Activated gamma-delta T cell (primary cell): ENCODE results near the gene EARS2.
"Not testable (repeated sequence)": the region's sequence is repeated elsewhere in the genome, so short reads cannot be mapped to it uniquely, and the experiment has no call there.

Experiments
- DNase-seq: peaks from one replicate; lab custom pipeline; 2025; lab: John Stamatoyannopoulos, UW

The EARS2 gene

DNA sequence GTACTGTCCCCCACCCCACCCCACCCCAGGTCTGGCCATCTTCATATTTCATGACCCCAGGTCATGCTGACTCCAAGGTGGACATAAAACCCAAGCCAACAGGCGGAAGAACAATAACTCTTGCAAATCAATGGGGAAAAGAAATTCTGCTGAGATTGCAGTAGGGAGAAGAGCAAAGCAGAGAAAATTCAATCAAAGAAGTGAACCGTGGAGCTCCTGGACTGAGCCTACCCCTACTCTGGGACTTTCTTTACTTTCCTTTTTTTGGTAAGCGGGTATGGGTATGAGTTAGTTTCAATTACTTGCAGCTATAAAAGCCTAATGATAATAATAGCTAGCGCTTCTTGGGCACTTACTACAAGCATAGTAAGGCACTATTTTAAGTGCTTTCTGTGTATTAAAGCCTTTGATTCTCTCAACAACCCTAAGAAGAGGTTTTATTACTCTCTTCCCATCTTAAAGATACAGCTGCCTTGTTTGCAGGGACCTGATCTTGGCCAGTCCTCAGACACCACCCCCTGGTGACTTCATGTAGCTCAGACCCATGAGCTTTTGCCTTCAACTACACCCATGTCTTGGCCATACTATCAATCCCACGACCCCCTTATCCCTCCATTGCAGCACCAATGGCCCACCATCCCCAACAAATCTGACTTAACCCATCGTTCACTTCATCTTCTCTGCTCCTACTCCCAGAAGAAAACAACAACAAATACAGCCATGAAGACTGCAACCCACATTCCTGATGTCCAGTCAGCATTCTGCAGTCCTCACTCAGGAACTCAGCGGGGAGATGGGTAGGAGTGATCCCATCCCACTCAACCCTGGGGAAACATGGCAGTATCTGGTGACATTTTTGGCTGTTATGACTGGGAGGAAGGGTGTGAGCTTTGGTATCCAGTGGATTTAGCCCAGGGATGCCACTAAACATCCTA, 51.2 kb downstream of the EARS2 start:
- DNase-seq = no peak

GRCh38 chr16:23505180-23505665, 51.9 kb downstream of the EARS2 start:
- no peak for DNase-seq

DNA sequence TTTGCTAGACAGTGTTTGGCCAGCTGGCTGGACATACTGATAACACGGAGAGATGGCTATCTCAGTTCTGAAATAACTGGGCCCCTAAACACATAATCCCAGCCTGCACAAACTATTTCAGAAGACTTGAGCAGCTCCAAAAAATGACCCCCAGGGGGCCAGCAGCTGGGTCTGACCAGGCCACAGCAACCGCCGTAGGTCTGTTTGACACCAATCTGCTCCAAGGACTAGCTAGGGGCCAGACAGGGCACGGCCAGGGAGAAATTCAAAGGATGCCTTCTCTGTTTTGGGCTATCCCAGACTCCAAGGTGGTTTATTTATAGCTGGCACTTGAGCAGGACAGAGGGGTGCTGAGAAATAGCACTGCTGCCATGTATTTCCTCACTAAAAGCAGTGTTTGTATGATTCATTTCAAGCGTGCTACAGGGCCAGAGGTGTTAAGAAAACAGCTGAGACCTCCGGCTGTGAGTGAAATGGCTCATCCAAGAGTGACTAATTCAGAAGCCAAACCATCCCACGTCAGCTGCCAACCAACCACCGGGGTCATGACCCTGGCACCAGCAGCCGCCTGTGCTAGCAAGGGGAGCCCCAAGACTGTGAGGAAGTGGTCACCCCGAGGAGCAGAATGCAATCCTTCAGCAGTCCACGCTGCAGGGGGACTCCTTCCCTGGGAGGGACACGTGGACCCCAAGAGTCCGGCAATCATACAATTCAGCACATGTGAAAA, 52.5 kb downstream of the EARS2 start:
- DNase-seq = peak; percentile 48

DNA sequence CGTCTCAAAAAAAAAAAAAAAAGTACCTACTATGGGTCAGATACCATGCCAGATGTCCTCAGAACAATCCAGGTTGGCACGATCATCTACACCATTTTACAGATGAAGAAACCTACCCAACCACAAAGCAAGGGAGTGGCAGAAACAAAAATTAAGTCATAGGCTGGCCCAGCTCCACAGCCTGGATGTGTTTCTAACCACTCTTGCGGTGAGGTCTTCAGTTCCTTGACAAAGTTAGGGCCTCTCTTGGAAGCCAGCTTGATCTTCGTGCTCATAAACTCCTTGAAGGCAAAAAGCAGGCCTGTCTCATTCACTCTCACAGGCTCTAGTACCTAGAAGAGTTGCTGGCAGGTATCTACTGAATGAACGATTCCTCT, 53.1 kb downstream of the EARS2 start:
- no peak for DNase-seq

- DNase-seq = no peak
These were observed 54.7 kb downstream of the EARS2 start for GRCh38 chr16:23502466-23502865.

DNA sequence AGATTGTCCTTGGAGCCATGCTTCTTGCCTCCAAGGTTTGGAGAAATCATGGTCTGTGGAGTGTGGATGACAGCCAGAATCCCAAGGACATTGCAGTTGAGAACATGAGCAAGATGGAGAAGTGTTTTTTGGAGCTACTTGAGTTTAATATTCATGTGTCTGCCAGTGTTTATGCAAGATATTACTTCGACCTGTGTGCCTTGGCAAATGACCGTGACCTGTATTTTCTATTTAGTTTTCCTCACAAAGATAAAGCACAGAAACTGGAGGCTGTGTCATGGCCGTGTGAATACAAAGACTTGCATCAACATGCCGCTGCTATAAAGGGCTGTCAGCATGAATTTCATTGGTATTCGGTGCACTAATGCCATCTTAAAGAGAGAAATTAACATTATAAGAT, 55.9 kb downstream of the EARS2 start:
- DNase-seq = no peak

DNA sequence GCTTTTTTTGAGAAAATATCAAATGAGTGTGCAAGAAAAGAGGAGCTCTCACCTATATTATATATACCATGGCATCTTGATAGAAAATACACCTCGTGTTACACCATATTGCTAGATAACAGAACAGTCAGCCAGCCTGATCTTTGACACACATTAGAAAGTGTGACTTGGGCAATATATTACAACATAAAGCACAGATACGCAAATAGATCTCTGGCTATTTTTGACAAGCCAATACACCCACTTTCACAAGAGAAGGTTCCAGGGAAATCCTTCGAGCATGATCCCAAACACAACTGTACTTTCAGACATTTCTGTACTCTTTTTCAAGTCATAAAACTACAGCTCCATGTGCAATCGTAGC, 56.3 kb downstream of the EARS2 start:
- DNase-seq = no peak

DNA sequence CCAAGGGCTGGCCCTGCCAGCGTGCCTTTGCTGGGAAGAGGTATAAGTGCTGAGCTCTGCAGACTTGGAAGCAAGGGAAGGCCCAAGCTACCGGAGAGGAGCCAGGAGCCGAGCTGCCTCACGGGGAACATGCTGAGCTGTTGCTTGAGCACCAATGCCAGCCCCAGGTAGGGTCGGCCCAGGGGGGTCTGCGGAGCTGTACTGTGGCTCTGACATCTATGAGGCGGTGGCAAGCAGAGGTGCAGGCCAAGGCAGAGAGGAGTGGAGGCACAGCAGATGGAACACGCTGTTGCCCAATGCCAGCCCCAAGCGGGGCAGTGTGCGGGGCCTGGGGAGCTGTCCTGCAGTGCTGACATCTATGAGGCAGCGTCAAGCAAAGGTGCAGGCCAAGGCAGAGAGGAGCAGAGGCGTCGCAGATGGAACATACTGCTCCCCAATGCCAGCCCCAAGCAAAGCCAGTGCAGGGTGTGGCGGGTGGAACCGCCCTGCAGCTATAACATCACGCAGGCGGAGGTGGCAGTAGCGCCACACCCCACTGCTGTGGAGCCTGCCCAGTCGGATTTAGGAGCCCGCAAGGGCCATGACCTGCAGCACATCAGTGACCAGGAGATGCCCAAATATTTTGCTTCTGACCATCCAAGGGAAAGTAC, 56.8 kb downstream of the EARS2 start:
- no peak for DNase-seq

DNA sequence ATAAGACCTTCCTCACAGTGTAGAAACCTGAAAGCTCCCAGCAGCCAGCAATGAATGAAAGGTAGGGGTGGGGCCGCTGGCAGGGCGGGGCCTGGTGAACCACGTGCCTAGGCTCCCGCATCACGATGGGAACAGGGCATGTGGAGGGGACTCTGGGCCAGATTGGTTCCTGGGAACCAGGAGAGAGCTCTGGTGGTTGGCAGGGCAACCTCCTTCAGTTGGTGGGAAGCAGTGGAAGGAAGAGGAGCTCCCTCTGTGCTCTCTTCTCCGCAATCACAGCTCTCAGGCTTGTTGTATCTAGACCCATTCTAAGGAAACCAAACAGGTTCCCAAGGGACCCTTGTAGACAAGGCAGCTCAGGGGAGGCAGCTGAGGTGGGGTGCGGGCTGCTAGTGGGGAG, 57.3 kb downstream of the EARS2 start:
- DNase-seq = no peak

GRCh38 chr16:23498863-23499262, 58.3 kb downstream of the EARS2 start:
- DNase-seq = no peak

GRCh38 chr16:23497543-23497868, 59.6 kb downstream of the EARS2 start:
- DNase-seq = no peak

DNA sequence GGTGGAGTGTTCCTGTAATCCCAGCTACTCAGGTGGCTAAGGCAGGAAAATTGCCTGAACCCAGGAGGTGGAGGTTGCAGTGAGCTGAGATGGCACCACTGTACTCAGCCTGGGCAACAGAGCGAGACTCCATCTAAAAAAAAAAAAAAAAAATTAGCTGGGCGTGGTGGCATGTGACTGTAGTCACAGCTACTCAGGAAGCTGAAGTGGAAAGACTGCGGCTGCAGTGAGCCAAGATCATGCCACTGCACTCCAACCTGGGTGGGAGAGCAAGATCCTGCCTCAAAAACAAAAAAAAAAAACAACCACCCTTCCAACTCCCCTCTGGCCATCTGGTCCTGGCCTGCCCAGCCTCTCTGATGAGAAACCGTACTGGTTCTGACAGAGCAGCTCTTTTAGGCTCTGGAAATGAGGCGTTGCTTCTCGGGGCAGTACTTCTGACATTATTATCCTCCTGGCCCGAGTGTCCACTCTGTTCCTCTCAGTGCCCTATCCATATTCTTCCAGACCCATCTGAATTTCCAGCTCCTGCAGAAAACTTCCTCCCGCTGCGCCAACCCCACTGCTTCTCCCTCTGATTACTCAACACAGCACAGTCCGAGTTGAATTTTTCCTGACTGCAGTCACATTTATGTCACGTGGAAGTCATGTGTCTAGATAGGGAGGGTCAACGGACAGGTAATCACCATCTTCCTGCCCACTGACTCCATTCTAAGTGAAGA, 60.2 kb downstream of the EARS2 start:
- DNase-seq = no peak

DNA sequence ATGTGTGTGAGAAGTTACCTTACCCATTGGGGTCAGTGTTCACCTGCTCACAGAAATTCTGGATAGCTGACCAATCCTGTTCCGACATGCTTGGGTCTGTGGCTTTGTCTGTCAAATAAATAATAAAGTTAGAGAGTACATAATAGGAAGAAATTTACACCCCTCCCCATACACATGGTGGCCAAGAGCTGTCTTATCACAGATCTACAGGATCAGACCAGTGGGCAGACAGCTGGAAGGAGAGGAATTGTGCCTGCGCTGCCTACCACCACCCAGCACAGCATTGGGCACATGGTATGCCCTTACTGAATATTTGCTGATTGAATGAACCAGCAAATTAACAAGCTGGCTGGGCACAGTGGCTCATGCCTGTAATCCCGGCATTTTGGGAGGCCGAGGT, 61.5 kb downstream of the EARS2 start:
- no peak for DNase-seq

DNA sequence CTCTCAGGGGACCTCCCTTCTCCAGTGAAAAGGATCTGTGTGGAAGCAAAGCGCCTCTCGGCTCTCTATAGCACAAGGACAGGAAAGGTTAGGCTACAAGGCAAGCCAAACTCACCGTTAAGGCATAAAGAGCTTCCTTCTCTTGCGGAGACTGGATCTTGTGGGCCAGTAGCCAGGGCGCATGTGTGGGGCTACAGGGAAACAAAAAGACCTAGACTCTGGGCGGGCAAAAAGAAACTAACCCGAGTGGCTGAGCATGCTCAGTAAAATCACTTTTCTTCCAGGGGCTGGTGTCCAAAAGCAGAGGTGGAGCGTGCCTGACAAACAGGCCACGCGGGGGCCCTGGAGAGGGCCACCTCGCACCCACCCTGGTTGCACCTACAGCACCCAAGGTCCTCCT, 63.0 kb downstream of the EARS2 start:
- DNase-seq = no peak

GRCh38 chr16:23491490-23492391, 65.4 kb downstream of the EARS2 start:
- no peak for DNase-seq

GRCh38 chr16:23486480-23486879, 70.7 kb downstream of the EARS2 start:
- DNase-seq = no peak

DNA sequence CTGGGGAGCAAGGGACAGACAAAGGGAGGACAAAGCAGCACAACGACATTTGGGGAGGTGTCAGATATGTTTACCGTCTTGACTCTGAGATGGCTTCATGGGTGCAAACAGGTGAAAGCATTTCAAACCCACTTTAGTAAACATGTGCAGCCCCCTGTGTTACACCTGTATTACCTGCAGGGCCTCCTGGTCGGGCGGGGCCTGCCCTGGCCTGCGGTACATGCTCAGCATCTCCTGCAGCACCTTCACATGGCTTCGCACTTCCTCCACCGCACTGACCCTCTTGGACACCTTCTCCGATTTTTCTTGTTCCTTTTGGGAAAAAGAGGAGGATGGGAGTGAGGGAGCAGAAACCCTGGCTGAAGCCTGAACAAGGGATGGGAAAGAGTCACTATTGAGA, 71.3 kb downstream of the EARS2 start:
- no peak for DNase-seq

DNA sequence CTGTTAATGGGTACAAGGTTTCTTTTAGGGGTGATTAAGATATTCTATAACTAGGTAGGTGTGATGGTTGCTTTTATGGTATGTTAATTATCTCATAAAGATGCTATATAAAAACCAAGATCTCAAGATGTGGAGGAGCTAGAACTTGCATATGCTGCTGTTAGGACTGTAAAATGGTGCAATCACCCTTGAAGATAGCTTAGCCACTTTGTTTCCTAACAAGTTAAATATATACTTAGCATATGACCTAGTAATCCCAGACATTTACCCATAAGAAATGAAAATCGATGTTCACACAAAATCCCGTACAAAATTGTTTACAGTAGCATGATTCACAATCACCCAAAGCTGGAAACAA, 71.9 kb downstream of the EARS2 start:
- no peak for DNase-seq

GRCh38 chr16:23484510-23485256, 72.5 kb downstream of the EARS2 start:
- DNase-seq = no peak

GRCh38 chr16:23483492-23483891, 73.7 kb downstream of the EARS2 start:
- DNase-seq = not testable (repeated sequence)
